ENCODE results near the gene ADD3. TPM values are rescaled to one million over a fixed set of nuclear protein-coding genes. Genes with fewer than 3 reads are reported as not detected.

ADD3 gene
- total RNA-seq, 3 donors from 2014 or later (not counting 1 experiment from before 2014, with no cell fraction given) = 341 to 437 (median 344) TPM

DNA sequence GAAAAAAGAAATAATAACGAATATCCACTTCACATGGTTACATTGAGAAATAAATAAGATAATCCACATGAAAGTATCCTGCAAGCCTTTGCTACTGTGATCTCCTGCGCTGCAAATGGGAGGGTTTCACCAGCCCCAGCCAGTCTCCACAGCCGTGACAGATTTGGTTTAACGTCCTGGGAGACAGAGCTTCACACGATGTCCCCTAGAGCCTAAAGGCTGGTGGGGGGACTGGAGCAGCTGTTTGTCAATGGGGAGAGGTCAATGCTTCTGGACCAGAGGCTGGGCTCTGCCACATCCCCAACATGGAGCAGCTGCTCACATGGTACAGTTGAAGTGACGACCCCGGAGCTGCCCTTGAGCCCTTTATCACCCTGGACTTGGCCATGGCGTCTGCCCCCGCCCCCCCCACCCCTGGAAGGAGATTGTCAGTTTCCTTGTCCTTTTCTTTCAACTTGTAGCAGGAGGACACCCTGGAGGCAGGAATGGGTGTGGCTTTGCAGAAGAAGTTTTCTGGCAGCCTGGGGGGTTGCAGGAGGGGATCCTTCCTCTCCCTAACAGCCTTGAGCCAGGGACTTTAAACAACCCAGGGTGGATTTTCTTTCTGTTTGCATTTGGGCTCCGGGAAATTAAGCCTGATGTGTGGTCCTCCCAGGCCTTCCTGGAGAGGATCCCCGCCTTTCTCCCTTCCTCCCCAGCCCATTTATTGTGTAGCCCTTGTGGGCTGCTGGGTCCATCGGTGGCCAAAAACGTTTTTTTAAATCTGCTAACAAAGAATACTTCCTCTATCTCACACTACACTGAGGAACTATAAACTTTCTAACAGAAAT, 162.6 kb downstream of the ADD3 start:
- H3K36me3 Mint-ChIP-seq = no peaks in the 10 kb centered on the region
- peaks cover 0 to 15% of the 10 kb centered on the region in 2 donors for H3K4me1 Mint-ChIP-seq
- no peak overlapping the region for H3K4me3 Mint-ChIP-seq
- Histone ChIP-seq H3K4me1 (ENCODE audit: control insufficient read depth, insufficient read depth, low read length) (peaks cover 6% of the 10 kb centered on the region), H3K36me3 (ENCODE audit: control insufficient read depth, insufficient read depth, low read length) (no peaks in the 10 kb centered on the region), H3K9me3 (ENCODE audit: control insufficient read depth, insufficient read depth, low read length) (no peaks in the 10 kb centered on the region), H3K4me3 (ENCODE audit: low read length) (no peak overlapping the region), H3K27ac (ENCODE audit: low read length) (no peak overlapping the region), H3K27me3 (ENCODE audit: control insufficient read depth, insufficient read depth, low read length) (peaks cover 50% of the 10 kb centered on the region)
- ATAC-seq = peak in 1 of 3 donors; percentile 26
- peaks cover 69 to 83% of the 10 kb centered on the region in 2 donors for H3K27me3 Mint-ChIP-seq (ENCODE audit: low read depth in 2 of 2)
- no peak for DNase-seq
- WGBS (ENCODE audit: insufficient coverage) = 10% methylated on average over 11 of the region's 13 CpGs
- intact Hi-C loops (cut with micrococcal nuclease) = no loop called here
- H3K9me3 Mint-ChIP-seq = no peaks in the 10 kb centered on the region
- H3K27ac Mint-ChIP-seq = no peak overlapping the region
- TF ChIP-seq, protein P1, sequence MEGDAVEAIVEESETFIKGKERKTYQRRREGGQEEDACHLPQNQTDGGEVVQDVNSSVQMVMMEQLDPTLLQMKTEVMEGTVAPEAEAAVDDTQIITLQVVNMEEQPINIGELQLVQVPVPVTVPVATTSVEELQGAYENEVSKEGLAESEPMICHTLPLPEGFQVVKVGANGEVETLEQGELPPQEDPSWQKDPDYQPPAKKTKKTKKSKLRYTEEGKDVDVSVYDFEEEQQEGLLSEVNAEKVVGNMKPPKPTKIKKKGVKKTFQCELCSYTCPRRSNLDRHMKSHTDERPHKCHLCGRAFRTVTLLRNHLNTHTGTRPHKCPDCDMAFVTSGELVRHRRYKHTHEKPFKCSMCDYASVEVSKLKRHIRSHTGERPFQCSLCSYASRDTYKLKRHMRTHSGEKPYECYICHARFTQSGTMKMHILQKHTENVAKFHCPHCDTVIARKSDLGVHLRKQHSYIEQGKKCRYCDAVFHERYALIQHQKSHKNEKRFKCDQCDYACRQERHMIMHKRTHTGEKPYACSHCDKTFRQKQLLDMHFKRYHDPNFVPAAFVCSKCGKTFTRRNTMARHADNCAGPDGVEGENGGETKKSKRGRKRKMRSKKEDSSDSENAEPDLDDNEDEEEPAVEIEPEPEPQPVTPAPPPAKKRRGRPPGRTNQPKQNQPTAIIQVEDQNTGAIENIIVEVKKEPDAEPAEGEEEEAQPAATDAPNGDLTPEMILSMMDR (IDR thresholded peaks at IDR 0.05) = no peak

DNA sequence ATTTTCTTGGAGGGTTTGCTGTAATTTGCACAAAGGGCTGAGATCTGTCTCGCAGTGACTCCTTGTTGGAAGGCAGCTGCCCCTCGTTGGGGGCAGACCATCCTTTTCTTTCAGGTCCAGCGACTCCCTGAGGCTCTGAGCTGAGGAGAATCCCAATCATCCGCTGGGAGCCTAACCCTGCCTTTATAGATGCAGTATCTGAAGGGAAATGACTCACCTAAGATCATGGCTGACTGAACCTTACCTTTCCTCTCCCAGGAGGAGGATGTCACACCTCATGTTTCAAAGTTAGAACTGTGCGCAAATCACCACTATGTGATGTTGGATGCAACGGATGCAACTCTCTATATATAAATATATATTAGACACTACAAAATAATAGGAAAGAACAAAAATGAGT, 163.2 kb downstream of the ADD3 start:
- Histone ChIP-seq H3K4me1 (ENCODE audit: control insufficient read depth, insufficient read depth, low read length) (peaks cover 6% of the 10 kb centered on the region), H3K27me3 (ENCODE audit: control insufficient read depth, insufficient read depth, low read length) (peaks cover 47% of the 10 kb centered on the region), H3K4me3 (ENCODE audit: low read length) (no peak overlapping the region), H3K9me3 (ENCODE audit: control insufficient read depth, insufficient read depth, low read length) (no peaks in the 10 kb centered on the region), H3K27ac (ENCODE audit: low read length) (no peak overlapping the region), H3K36me3 (ENCODE audit: control insufficient read depth, insufficient read depth, low read length) (no peaks in the 10 kb centered on the region)
- H3K4me1 Mint-ChIP-seq = peaks cover 0 to 15% of the 10 kb centered on the region in 2 donors
- H3K9me3 Mint-ChIP-seq = no peaks in the 10 kb centered on the region
- DNase-seq = no peak
- WGBS (ENCODE audit: insufficient coverage) = 24% methylated on average over 4 of the region's 6 CpGs
- ATAC-seq = no peak
- peaks cover 70 to 83% of the 10 kb centered on the region in 2 donors for H3K27me3 Mint-ChIP-seq (ENCODE audit: low read depth in 2 of 2)
- intact Hi-C loops (cut with micrococcal nuclease) = no loop called here
- TF ChIP-seq, protein P1 (IDR thresholded peaks at IDR 0.05) = no peak
- H3K36me3 Mint-ChIP-seq = no peaks in the 10 kb centered on the region
- H3K27ac Mint-ChIP-seq = no peak overlapping the region
- H3K4me3 Mint-ChIP-seq = no peak overlapping the region

DNA sequence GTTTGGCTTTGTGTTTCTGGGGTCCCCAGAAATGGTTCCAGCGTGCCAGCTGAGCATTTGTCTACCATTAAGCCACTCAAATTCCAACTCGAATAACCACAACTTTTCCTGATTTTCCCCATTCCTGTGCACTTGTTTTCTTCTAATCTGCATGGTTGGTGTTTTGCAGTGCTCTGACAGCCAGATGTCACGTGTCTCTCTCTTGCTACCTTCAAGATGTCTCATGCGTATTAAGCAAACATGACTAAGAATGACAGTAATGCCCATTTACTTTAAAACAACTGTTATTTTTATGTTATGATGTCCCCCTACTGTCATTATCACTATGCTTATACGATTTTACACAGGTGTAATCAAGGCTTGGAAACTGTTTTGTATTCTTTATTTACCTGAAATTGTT, 164.4 kb downstream of the ADD3 start:
- H3K36me3 ChIP-seq (ENCODE audit: control insufficient read depth, insufficient read depth, low read length) = no peaks in the 10 kb centered on the region
- H3K27me3 ChIP-seq (ENCODE audit: control insufficient read depth, insufficient read depth, low read length) = peaks cover 40% of the 10 kb centered on the region
- ATAC-seq (no peak), DNase-seq (no peak)
- intact Hi-C loops (cut with micrococcal nuclease) = no loop called here
- H3K4me3 ChIP-seq (ENCODE audit: low read length) = no peak overlapping the region
- 84% methylated on average over 4 of the region's 5 CpGs for WGBS (ENCODE audit: insufficient coverage)
- H3K4me1 ChIP-seq (ENCODE audit: control insufficient read depth, insufficient read depth, low read length) = peaks cover 6% of the 10 kb centered on the region
- H3K9me3 ChIP-seq (ENCODE audit: control insufficient read depth, insufficient read depth, low read length) = no peaks in the 10 kb centered on the region
- H3K27me3 Mint-ChIP-seq (ENCODE audit: low read depth in 2 of 2) = peaks cover 71 to 85% of the 10 kb centered on the region in 2 donors
- TF ChIP-seq, protein P1 (IDR thresholded peaks at IDR 0.05) = no peak
- H3K27ac ChIP-seq (ENCODE audit: low read length) = no peak overlapping the region
- H3K36me3 Mint-ChIP-seq = no peaks in the 10 kb centered on the region
- H3K4me3 Mint-ChIP-seq = no peak overlapping the region
- no peaks in the 10 kb centered on the region for H3K9me3 Mint-ChIP-seq
- H3K4me1 Mint-ChIP-seq = peaks cover 0 to 15% of the 10 kb centered on the region in 2 donors
- no peak overlapping the region for H3K27ac Mint-ChIP-seq

All from natural killer cell (primary cell).